ENCODE data around the gene EMC10.

- TF ChIP-seq CTCF (tag by site-specific recombination; IDR thresholded peaks at IDR 0.05) (no peak), ZNF23 (tag by site-specific recombination; IDR thresholded peaks at IDR 0.05; ENCODE audit: borderline replicate concordance) (no peak), ZNF274 (IDR thresholded peaks at IDR 0.05; ENCODE audit: low read length) (no peak), ZNF274 (tag by site-specific recombination; IDR thresholded peaks at IDR 0.05; ENCODE audit: borderline replicate concordance) (no peak), ZNF521 (tag by site-specific recombination; IDR thresholded peaks at IDR 0.05) (no peak), ZSCAN16 (tag by site-specific recombination; IDR thresholded peaks at IDR 0.05) (no peak)
These were observed 38.2 kb downstream of the EMC10 start for GRCh38 chr19:50514346-50515167.

All from HEK293 (cell line).